WTC11 (cell line): ENCODE measurements around the gene TRMT44. TPM values are rescaled to one million over a fixed set of nuclear protein-coding genes. Genes with fewer than 3 reads are reported as not detected.

Experiments
- ATAC-seq: fragments of 200-7000 bp; cut with Tn5 transposase; 2 replicates; pipeline ENCODE4 v1.10.0; 2021; ENCODE audit warnings: mild to moderate bottlenecking, moderate library complexity
- CTCF ChIA-PET: fragments of 300-600 bp; sonication (Branson Sonifier 250); formaldehyde crosslinking; loops from one replicate; lab custom pipeline; 2021; ENCODE audit warnings: antibody characterized with exemption; lab: Charles Lee
- POLR2A ChIA-PET: fragments of 350-600 bp; sonication (Branson Sonifier 250); formaldehyde crosslinking; loops from one replicate; lab custom pipeline; 2021; ENCODE audit warnings: antibody characterized with exemption; lab: Charles Lee
- DNase-seq: peaks from one replicate; pipeline ENCODE4 v3.0.0; 2021; ENCODE audit warnings: low spot score
- H3K27ac Mint-ChIP-seq: 2 replicates; pipeline ENCODE4 v1.8.0; 2021; ENCODE audit warnings: mixed read lengths
- H3K27me3 Mint-ChIP-seq: 2 replicates; pipeline ENCODE4 v1.8.0; 2021; ENCODE audit warnings: low read depth, mild to moderate bottlenecking, moderate library complexity, mixed read lengths
- H3K36me3 Mint-ChIP-seq: 2 replicates; pipeline ENCODE4 v1.8.0; 2021; ENCODE audit warnings: mixed read lengths
- H3K4me1 Mint-ChIP-seq: 2 replicates; pipeline ENCODE4 v1.8.0; 2022; ENCODE audit warnings: mixed read lengths
- H3K4me3 Mint-ChIP-seq: 2 replicates; pipeline ENCODE4 v1.8.0; 2021; ENCODE audit warnings: mild to moderate bottlenecking, moderate library complexity, mixed read lengths
- H3K9me3 Mint-ChIP-seq: 2 replicates; pipeline ENCODE4 v1.8.0; 2021; ENCODE audit warnings: mixed read lengths
- AFF4 ChIP-seq: sonication (generic); formaldehyde crosslinking; IDR thresholded peaks from 2 replicates; pipeline ENCODE4 v1.8.1; 2023; ENCODE audit warnings: mild to moderate bottlenecking, missing genetic modification reagents, borderline replicate concordance
- ATF1 ChIP-seq: sonication (generic); formaldehyde crosslinking; IDR thresholded peaks from 2 replicates; pipeline ENCODE4 v1.8.1; 2023; ENCODE audit warnings: mild to moderate bottlenecking, moderate library complexity, missing genetic modification reagents
- ATF6 ChIP-seq: sonication (generic); formaldehyde crosslinking; IDR thresholded peaks from 2 replicates; pipeline ENCODE4 v1.8.1; 2023; ENCODE audit warnings: mild to moderate bottlenecking, missing genetic modification reagents
- CDX4 ChIP-seq: fragments of 250-450 bp; sonication (Bioruptor Pico); IDR thresholded peaks from 2 replicates; pipeline ENCODE4 v1.9.0; 2021; ENCODE audit warnings: moderate library complexity, mild to moderate bottlenecking, inconsistent platforms, borderline replicate concordance
- CTCF ChIP-seq: fragments of 200-600 bp; IDR thresholded peaks from 2 replicates; pipeline ENCODE4 v1.8.0; 2022; ENCODE audit warnings: antibody characterized with exemption
- ELF4 ChIP-seq: sonication (generic); formaldehyde crosslinking; IDR thresholded peaks from 2 replicates; pipeline ENCODE4 v1.8.1; 2022; ENCODE audit warnings: low read depth, mild to moderate bottlenecking, moderate library complexity, missing genetic modification reagents
- FOXJ3 ChIP-seq: sonication (generic); formaldehyde crosslinking; IDR thresholded peaks from 2 replicates; pipeline ENCODE4 v1.9.0; 2021; ENCODE audit warnings: missing genetic modification reagents, mild to moderate bottlenecking, borderline replicate concordance
- FOXP1 ChIP-seq: sonication (generic); formaldehyde crosslinking; IDR thresholded peaks from 2 replicates; pipeline ENCODE4 v1.8.0; 2022; ENCODE audit warnings: missing genetic modification reagents, mild to moderate bottlenecking, moderate library complexity, borderline replicate concordance
- GRHL2 ChIP-seq: fragments of 250-450 bp; sonication (Bioruptor Pico); IDR thresholded peaks from 2 replicates; pipeline ENCODE4 v1.8.0; 2022; ENCODE audit warnings: mild to moderate bottlenecking, moderate library complexity; ENCODE audit not compliant: insufficient replicate concordance, severe bottlenecking
- HMGA2 ChIP-seq: fragments of 250-450 bp; sonication (Bioruptor Pico); IDR thresholded peaks from 2 replicates; pipeline ENCODE4 v1.4.0; 2021; ENCODE audit warnings: mild to moderate bottlenecking, moderate library complexity
- KAT7 ChIP-seq: sonication (generic); formaldehyde crosslinking; IDR thresholded peaks from 2 replicates; pipeline ENCODE4 v1.8.1; 2023; ENCODE audit warnings: missing genetic modification reagents, mild to moderate bottlenecking, borderline replicate concordance
- NR2C2 ChIP-seq: sonication (generic); formaldehyde crosslinking; IDR thresholded peaks from 2 replicates; pipeline ENCODE4 v1.8.0; 2022; ENCODE audit warnings: mild to moderate bottlenecking, missing genetic modification reagents
- OVOL2 ChIP-seq: fragments of 250-450 bp; sonication (Bioruptor Pico); IDR thresholded peaks from 2 replicates; pipeline ENCODE4 v1.9.0; 2021; ENCODE audit warnings: mild to moderate bottlenecking, borderline replicate concordance
- PREB ChIP-seq: sonication (generic); formaldehyde crosslinking; IDR thresholded peaks from 2 replicates; pipeline ENCODE4 v1.8.1; 2022; ENCODE audit warnings: mild to moderate bottlenecking, missing genetic modification reagents, moderate library complexity, borderline replicate concordance
- SMAD3 ChIP-seq: sonication (generic); formaldehyde crosslinking; IDR thresholded peaks from 2 replicates; pipeline ENCODE4 v1.8.0; 2022; ENCODE audit warnings: missing genetic modification reagents, mild to moderate bottlenecking, borderline replicate concordance
- SOX15 ChIP-seq: fragments of 250-450 bp; sonication (Bioruptor Pico); IDR thresholded peaks from 2 replicates; pipeline ENCODE4 v1.9.0; 2021; ENCODE audit warnings: mild to moderate bottlenecking
- TCF7 ChIP-seq: sonication (generic); formaldehyde crosslinking; IDR thresholded peaks from 2 replicates; pipeline ENCODE4 v1.8.0; 2022; ENCODE audit warnings: mild to moderate bottlenecking, low read depth, missing genetic modification reagents, moderate library complexity
- USF1 ChIP-seq: sonication (generic); formaldehyde crosslinking; IDR thresholded peaks from 2 replicates; pipeline ENCODE4 v1.8.0; 2022; ENCODE audit warnings: mild to moderate bottlenecking, missing genetic modification reagents
- USF2 ChIP-seq: sonication (generic); formaldehyde crosslinking; IDR thresholded peaks from 2 replicates; pipeline ENCODE4 v1.8.1; 2023; ENCODE audit warnings: mild to moderate bottlenecking, missing genetic modification reagents, moderate library complexity
- ZNF219 ChIP-seq: sonication (generic); formaldehyde crosslinking; IDR thresholded peaks from 2 replicates; pipeline ENCODE4 v1.8.0; 2023; ENCODE audit warnings: missing genetic modification reagents, mild to moderate bottlenecking, borderline replicate concordance
- ZNF317 ChIP-seq: sonication (generic); formaldehyde crosslinking; IDR thresholded peaks from 2 replicates; pipeline ENCODE4 v1.8.1; 2023; ENCODE audit warnings: low read depth, mild to moderate bottlenecking, moderate library complexity, missing genetic modification reagents, borderline replicate concordance
- ZNF416 ChIP-seq: fragments of 250-450 bp; sonication (Bioruptor Pico); IDR thresholded peaks from 2 replicates; pipeline ENCODE4 v1.9.0; 2021; ENCODE audit warnings: mild to moderate bottlenecking, inconsistent platforms
- ZNF423 ChIP-seq: fragments of 250-450 bp; sonication (Bioruptor Pico); IDR thresholded peaks from 2 replicates; pipeline ENCODE4 v2.1.2; 2022; ENCODE audit warnings: mild to moderate bottlenecking, moderate library complexity
- ZNF671 ChIP-seq: fragments of 250-450 bp; sonication (Bioruptor Pico); IDR thresholded peaks from 2 replicates; pipeline ENCODE4 v1.8.0; 2021; ENCODE audit warnings: mild to moderate bottlenecking
- total RNA-seq: library from RNA; stranded (reverse); gene quantifications from 3 replicates; pipeline ENCODE4 v1.2.3, GENCODE V29; 2021

Gene TRMT44
- total RNA-seq, 1 experiment from 2014 or later: 28.4 TPM

GRCh38 chr4:8459867-8460445, 19.4 kb downstream of the TRMT44 start (continued):
- TF ChIP-seq PREB (CRISPR knock-in tag) (no peak), ZNF416 (CRISPR knock-in tag) (no peak), CDX4 (no peak), ZNF219 (CRISPR knock-in tag) (no peak), SOX15 (CRISPR knock-in tag) (no peak), ZNF671 (CRISPR knock-in tag) (no peak), ATF6 (CRISPR knock-in tag) (no peak), HMGA2 (no peak), USF2 (no peak), NR2C2 (CRISPR knock-in tag) (no peak), ZNF423 (CRISPR knock-in tag) (no peak), FOXJ3 (CRISPR knock-in tag) (no peak), ZNF317 (CRISPR knock-in tag) (no peak)

GRCh38 chr4:8461086-8461485, 20.5 kb downstream of the TRMT44 start:
- Mint-ChIP-seq H3K9me3 (no peaks in the 10 kb centered on the region), H3K36me3 (peaks cover 32% of the 10 kb centered on the region), H3K27me3 (no peaks in the 10 kb centered on the region), H3K4me3 (no peak overlapping the region), H3K4me1 (peaks cover 5% of the 10 kb centered on the region; the same call in 1 of the 2 replicates), H3K27ac (no peak overlapping the region)
- ChIA-PET POLR2A (no interaction called here), CTCF (no interaction called here)
- ATAC-seq: no peak
- DNase-seq: no peak
- TF ChIP-seq GRHL2 (CRISPR knock-in tag) (no peak), ATF1 (CRISPR knock-in tag) (no peak), ZNF671 (CRISPR knock-in tag) (no peak), SMAD3 (CRISPR knock-in tag) (no peak), TCF7 (CRISPR knock-in tag) (no peak), FOXJ3 (CRISPR knock-in tag) (no peak), CTCF (no peak), AFF4 (CRISPR knock-in tag) (no peak), ZNF219 (CRISPR knock-in tag) (no peak), KAT7 (no peak), ZNF317 (CRISPR knock-in tag) (no peak), ZNF416 (CRISPR knock-in tag) (no peak), USF1 (CRISPR knock-in tag) (no peak), CDX4 (no peak), OVOL2 (CRISPR knock-in tag) (no peak), FOXP1 (no peak), ELF4 (CRISPR knock-in tag) (no peak)
